A549 treated with Mapracorat at 1 μM for 4 hours (cell line): ENCODE results near the gene UAP1. TPM values are rescaled to one million over a fixed set of nuclear protein-coding genes. Genes with fewer than 3 reads are reported as not detected.

Experiments used
- total RNA-seq: library from RNA; stranded (reverse); fragments of 200-300 nt; extraction: Qiagen RNA extraction; gene quantifications from 5 replicates; pipeline ENCODE4 v1.2.3, GENCODE V29; 2022

UAP1 gene
- 28.2 to 43.9 TPM (median 32.0 TPM) in 5 replicates for total RNA-seq

DNA sequence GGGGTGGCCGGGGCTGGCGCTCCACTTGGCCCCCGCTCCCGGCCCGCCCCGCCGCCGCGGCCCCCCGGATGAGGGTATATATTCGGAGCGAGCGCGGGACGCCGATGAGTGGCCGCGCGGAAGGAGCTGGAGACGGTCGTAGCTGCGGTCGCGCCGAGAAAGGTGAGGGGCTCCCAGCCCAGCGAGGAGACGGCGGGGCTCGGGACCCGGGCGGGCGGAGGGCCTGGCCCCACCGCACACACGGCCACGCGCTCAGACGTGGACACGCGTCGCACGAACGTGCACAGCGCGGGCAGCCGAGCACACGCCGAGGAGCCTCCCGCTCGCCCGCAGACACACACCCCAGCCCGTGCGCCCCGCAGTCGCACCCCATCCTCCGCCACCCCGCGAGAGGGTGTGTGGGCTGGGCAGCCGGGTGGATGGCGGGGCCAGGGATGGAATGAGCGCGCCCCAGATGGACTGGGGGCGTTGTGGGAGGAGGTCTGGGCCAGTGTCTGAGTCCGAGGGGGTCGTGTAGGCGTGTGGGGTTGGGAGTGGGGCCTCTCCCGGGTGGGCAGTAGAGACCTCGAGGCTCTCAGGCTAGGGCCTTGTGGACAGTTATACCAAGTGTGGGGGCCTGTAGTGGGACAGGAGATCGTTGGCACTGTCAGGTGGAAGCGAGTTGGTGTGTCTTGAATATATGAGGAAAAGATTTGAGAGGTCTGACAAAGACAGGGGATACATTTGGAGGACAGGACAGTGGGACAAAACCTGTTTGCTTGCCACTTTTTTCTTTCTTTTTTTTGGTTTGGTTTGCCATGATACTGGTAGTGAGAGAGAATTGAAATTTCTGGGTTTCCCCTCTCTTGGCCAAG is at the start of gene UAP1:
Gene UAP1, plus strand, starts transcription at position 107 of the 854 bp plus-strand sequence. CDS start 4,347 bp downstream, outside the sequence.

DNA sequence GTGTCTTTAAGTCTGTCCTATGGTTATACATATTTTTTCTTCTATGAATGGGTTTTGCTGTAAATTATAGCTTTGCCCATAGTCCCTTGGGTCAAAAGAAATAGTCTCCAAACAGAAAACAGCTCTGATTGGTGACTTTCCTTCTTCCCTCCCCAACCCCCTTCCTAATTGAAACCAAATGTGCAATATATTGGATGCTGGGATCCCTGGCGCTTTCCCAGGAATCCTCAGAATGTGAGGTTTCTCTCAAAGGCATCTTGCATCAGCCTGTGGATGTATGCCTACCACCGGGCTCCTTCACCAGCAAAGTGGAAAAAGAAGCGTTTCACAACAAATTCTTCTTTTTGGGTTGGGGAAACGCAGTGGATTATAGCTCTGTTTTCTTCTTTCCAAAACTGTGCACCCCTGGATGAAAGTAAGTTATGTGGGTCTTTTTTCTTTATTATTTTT is 70.7 kb downstream of the UAP1 start, which contains the start of gene DDR2:
Gene DDR2, plus strand, starts transcription at position 248 of the 450 bp plus-strand sequence. CDS start 86,600 bp downstream, outside the sequence.

Other genes with a start within 250 kb of the UAP1 start
- not detected in 5 replicates for gene SPATA46, start 184.9 kb upstream of the UAP1 start, total RNA-seq
- 0.77 to 1.2 TPM (median 0.93 TPM) in 5 replicates for gene C1orf226, start 180.0 kb upstream of the UAP1 start, total RNA-seq
- gene SH2D1B, start 149.6 kb upstream of the UAP1 start, total RNA-seq = 0.13 to 0.27 TPM (median 0.15 TPM) in 4 of 5 replicates, not detected in the other
- 14.9 to 19.9 TPM (median 18.7 TPM) in 5 replicates for gene UHMK1, start 63.9 kb upstream of the UAP1 start, total RNA-seq
- 0.21 to 0.57 TPM (median 0.41 TPM) in 5 replicates for gene DDR2, start 70.7 kb downstream of the UAP1 start, total RNA-seq
- gene HSD17B7, start 229.0 kb downstream of the UAP1 start, total RNA-seq = 8.0 to 11.3 TPM (median 8.8 TPM) in 5 replicates